GM18507 (cell line): ENCODE data around the gene MS4A10.

Source experiments
- DNase-seq: peaks from one replicate; pipeline ENCODE4 v3.0.0; 2011; ENCODE audit warnings: low read depth; ENCODE audit not compliant: insufficient read length; ENCODE audit errors: extremely low spot score
- FAIRE-seq: peaks from 2 replicates; lab custom pipeline; 2011; peaks lifted over from hg19 to GRCh38; lab: Jason Lieb, UNC

Gene MS4A10

DNA sequence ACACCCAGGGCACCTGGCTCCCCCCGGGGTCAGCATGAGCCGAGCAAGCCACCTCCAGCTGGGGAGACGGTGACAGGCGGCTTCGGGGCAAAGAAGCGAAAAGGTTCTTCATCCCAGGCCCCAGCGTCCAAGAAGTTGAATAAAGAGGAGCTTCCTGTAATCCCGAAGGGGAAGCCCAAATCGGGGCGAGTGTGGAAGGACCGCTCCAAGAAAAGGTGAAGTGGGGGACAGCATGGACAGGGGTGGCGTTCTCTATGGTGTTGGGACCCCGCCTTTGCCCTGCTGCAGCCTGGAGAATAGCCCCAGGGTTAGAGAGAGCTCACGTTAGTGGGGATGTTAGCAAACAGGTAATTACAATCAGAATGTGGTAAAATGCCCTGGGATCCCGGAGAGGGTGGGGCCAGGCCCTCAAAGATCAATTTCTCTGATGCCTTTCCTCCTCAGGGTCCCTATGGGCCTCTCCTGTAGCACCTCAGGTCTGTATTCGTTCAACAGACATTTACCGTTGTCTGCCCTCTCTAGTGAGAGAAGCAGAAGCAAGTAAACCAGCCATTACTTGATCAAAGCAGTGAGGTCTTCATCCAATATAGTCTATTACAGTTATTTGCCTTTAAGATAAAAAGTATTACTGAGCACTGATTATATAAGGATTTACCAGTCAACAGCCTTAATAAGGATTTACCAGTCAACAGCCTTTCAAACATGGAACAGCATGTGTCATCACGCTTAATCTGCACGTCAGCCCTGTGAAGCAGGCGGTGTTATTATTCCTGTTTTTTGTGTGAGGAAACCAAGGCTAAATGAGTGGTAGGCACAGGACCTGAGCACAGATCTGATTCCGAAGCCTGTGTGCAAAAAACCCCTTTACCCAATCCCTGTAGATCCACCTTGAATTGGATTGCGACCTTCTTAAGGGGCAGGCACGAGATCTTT is 57.8 kb downstream of the MS4A10 start:
- DNase-seq (no peak), FAIRE-seq (no peak)

DNA sequence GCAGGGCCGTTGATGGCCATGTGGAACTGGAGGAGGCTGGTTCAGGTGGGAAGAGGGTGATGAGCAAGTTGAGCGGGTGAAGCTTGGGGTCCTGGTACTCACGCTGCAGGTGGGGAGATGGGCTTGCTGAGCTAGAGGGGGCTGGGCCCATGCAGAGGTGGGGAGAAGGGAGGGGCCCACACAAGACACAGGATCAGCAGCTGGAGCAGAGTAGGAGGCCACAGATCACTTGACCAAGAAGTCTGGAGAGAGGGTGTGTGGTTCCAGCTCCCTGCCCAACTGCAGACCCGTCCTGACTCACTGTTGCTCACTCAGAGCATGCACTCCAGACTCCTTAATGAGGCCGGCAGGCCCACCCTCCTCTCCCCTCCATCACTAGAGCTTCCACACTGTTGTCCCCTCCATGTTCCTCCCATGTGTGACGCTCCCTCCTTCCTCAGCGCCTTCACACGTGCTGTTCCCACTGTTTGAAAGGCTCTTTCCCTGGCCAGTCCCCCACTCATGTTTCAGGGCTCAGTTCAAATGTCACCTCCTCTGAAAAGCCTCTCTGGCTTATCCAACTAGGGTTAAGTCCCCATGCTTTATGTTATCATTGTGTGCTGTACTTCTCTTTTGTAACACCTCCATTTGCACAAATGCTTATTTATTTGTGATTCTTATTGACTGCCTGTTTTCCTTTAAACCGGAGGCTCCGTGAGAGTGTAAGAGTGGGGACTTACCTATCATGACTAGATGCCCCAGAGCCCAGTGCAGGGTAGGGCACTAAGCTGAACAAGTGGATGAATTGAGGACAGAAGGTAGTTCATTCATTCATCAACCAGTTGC is 59.1 kb downstream of the MS4A10 start:
- FAIRE-seq: no peak
- no peak for DNase-seq

DNA sequence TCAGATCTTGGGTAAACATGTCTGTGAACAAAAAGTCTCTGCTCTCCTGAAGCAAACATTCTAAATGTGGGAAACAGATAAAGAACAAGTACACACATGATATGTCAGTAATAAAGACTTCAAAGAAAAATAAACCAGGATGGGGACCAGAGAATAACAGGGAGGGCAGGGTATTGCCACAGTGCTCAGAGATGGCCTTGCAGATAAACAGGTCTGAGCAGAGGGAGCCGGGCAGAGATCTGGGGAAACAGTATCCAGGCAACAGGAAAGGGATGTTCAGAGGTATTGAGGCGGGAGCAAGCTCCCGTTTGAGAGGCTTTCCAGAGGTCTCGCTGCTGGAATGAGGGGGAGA is 59.7 kb downstream of the MS4A10 start:
- DNase-seq (no peak), FAIRE-seq (no peak)

DNA sequence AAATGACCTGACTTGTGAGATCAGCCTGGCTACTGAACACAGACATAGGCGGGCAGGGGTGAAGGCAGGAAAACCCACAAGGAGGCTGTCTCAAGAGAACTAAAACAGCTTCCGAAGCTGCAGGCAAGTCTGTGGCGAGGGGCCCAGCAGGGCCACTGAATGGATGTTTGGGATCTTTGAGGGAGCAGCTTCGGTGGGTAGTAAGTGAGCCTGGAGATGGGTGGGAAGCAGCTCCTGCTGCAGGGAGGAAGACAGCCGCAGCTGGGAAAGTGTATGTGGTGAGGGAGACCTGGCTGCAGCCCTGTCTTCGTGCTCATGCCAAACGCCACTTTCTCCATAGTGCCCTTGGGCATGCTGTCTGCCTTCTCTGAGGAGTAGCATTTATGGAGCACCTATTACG is 60.2 kb downstream of the MS4A10 start:
- FAIRE-seq (no peak), DNase-seq (no peak)

DNA sequence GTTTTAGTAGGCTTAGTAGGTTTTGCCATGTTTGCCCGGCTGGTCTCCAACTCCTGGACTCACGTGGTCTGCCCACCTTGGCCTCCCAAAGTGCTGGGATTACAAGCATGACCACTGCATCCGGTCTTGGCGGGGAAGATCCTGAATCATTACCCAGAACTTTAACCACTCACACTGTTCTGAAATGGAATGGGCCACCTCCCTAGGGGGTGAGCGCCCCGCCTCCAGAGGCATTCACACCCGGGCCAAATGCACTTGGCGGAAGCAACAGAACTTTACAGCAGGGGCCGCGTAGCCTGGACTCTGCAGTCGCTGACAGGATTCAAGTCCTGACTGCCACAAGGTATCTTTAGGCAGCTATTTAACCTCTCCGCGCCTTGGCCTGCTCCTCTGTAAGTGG is 62.1 kb downstream of the MS4A10 start:
- no peak for FAIRE-seq
- no peak for DNase-seq

DNA sequence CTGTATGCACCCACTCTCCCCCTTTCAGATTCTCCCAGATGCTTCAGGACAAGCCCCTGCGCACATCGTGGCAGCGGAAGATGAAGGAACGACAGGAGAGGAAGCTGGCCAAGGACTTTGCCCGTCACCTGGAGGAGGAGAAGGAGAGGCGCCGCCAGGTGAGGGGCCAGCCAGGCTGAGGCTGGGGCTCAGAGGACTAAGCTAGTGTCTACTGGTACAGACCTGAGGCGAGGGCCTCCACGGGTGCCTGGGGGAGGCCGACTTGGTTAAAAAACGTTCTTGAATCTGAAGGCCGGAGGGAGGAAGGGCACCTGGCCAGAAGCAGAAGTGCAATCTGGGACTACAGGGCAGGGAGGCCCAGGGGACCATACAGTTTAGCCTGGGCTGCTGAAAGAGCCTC is 62.8 kb downstream of the MS4A10 start:
- FAIRE-seq: no peak
- DNase-seq: no peak

DNA sequence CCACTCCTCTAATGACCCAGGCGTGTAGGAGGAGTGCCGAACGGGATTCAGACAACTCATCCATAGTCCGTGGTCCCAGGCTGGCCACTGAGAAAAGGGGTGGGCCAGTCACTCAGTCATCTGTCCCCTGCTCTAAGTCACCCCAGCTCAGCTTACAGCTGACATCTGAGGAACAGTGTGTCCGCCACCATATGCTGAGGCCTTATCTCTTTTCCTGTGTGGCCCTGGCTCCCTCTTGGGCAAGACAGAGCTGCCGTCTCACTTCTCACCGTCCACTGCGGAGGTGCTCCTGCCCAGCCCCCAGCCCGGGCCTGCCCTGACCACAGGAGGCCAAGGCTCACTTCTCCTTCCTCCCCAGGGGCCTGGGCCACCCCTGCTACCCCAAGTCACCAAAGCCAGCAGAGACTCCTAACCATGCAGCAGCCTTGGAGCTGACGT is 63.6 kb downstream of the MS4A10 start:
- DNase-seq (no peak), FAIRE-seq (no peak)

DNA sequence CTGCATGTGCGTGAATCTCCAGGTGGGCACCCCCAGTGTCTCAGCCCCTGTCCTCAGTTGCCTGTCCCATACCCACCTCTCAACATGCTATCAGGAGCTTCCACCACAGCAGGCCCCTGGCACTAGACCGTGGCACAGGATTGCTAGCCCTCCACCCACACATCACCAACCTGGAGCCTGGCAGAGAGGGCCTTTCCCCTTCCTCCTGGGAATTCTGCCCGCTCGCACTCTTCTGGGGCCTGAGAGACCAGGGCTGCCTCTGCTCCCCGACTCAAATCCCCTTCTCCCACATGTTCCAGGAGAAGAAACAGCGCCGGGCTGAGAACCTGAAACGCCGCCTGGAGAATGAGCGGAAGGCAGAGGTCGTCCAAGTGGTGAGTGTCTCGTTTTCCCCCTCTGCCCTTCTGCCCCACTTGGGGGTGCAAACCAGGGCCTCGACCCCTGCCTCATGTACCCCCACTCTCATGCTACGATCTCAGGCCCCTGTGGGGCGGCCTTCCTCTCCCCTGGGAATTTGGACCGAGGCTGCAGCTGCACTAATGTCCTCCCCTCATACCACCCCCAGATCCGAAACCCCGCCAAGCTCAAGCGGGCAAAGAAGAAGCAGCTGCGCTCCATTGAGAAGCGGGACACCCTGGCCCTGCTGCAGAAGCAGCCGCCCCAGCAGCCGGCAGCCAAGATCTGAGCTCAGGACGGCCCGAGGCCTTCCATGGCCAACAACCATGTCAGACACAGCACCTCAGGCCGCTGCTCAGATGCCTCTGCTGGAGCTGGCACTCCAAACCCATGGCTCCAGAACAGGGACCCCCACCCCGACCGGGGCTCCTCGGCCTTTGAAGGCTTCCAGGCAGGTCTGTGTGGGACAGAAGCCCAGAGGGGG is 64.7 kb downstream of the MS4A10 start:
- FAIRE-seq: no peak
- no peak for DNase-seq
